K562 (cell line): ENCODE results near the gene PPP1R13B. TPM values are rescaled to one million over a fixed set of nuclear protein-coding genes. Genes with fewer than 3 reads are reported as not detected.

Experiments used
- CC2D1A ChIP-seq: fragments of 450-650 bp; IDR thresholded peaks from 2 replicates; pipeline ENCODE4 v1.6.1; 2017; ENCODE audit warnings: mild to moderate bottlenecking
- E2F6 ChIP-seq, 2 experiments: IDR thresholded peaks; 2 replicates each; pipeline ENCODE4 v1.6.1; 2011; ENCODE audit warnings: borderline replicate concordance in 1 of 2, control low read depth in 1 of 2, low read depth in 1 of 2, low read length in 1 of 2, mild to moderate bottlenecking in 1 of 2, mixed read lengths in 1 of 2, moderate library complexity in 1 of 2; ENCODE audit not compliant: insufficient read depth in 1 of 2, insufficient read length in 1 of 2, poor library complexity in 1 of 2, severe bottlenecking in 1 of 2; ENCODE audit errors: extremely low read depth in 1 of 2
- GTF2B ChIP-seq: IDR thresholded peaks from 2 replicates; pipeline ENCODE4 v1.6.1; 2011; ENCODE audit not compliant: insufficient read length; ENCODE audit errors: extremely low read depth
- MCM3 ChIP-seq: fragments of 450-650 bp; IDR thresholded peaks from 2 replicates; pipeline ENCODE4 v1.6.1; 2016
- MYNN ChIP-seq, 2 experiments: sonication (generic); formaldehyde crosslinking in 1 of 2; IDR thresholded peaks; 2 replicates each; pipeline versions ENCODE4 v1.5.0 to v1.6.1; 2016 to 2020; ENCODE audit warnings: antibody characterized with exemption in 1 of 2, missing genetic modification reagents in 1 of 2
- NFATC3 ChIP-seq: fragments of 450-650 bp; IDR thresholded peaks from 2 replicates; pipeline ENCODE4 v1.6.1; 2017; ENCODE audit warnings: mild to moderate bottlenecking
- RAD51 ChIP-seq: fragments of 450-650 bp; IDR thresholded peaks from 2 replicates; pipeline ENCODE4 v1.7.1; 2016; ENCODE audit warnings: low read depth, mild to moderate bottlenecking, borderline replicate concordance
- SNRNP70 ChIP-seq: fragments of 200-400 bp; formaldehyde crosslinking; optimal IDR thresholded peaks from 2 replicates; pipeline ENCODE3; 2017; ENCODE audit warnings: low read depth, low read length
- SRSF7 ChIP-seq: fragments of 200-400 bp; formaldehyde crosslinking; optimal IDR thresholded peaks from 2 replicates; pipeline ENCODE3; 2017; ENCODE audit warnings: mild to moderate bottlenecking, low read depth, low read length
- SUPT5H ChIP-seq: fragments of 450-650 bp; IDR thresholded peaks from 2 replicates; pipeline ENCODE4 v1.6.1; 2016
- TSHZ1 ChIP-seq: fragments of 250-450 bp; sonication (Bioruptor Pico); IDR thresholded peaks from 2 replicates; pipeline ENCODE4 v1.4.0; 2020; ENCODE audit warnings: mild to moderate bottlenecking, moderate library complexity
- WHSC1 ChIP-seq: IDR thresholded peaks from one replicate; pipeline ENCODE4 v1.6.1; 2012; ENCODE audit warnings: low read length, control low read depth, inconsistent platforms
- XRCC5 ChIP-seq: fragments of 200-400 bp; formaldehyde crosslinking; IDR thresholded peaks from 2 replicates; pipeline ENCODE4 v1.6.1; 2017; ENCODE audit warnings: low read depth, mild to moderate bottlenecking, low read length
- ZKSCAN1 ChIP-seq: fragments of 150-350 bp; IDR thresholded peaks from 2 replicates; pipeline ENCODE4 v1.6.1; 2016; ENCODE audit warnings: low read depth, low read length
- ZNF408 ChIP-seq: fragments of 250-450 bp; sonication (Bioruptor Pico); IDR thresholded peaks from 2 replicates; pipeline ENCODE4 v1.4.0; 2020; ENCODE audit warnings: low read depth, mild to moderate bottlenecking, moderate library complexity
- ZNF592 ChIP-seq: fragments of 450-650 bp; IDR thresholded peaks from 2 replicates; pipeline ENCODE4 v1.6.1; 2017; ENCODE audit warnings: antibody characterized with exemption, mild to moderate bottlenecking
- ZNF76 ChIP-seq: fragments of 250-450 bp; sonication (Bioruptor Pico); IDR thresholded peaks from 2 replicates; pipeline ENCODE4 v1.4.0; 2020; ENCODE audit warnings: mild to moderate bottlenecking, moderate library complexity, borderline replicate concordance
- ZNF766 ChIP-seq: fragments of 200-800 bp; sonication (Bioruptor generic); conservative IDR thresholded peaks from 2 replicates; pipeline ENCODE4 v1.6.1; 2016; ENCODE audit warnings: missing genetic modification characterization, missing compliant biosample characterization
- polyA plus RNA-seq, 8 experiments: library from polyadenylated mRNA; depleted of rRNA in 4 of 8; stranded (reverse) in 5 of 8; unstranded in 3 of 8; fragments of >200 nt; fragmentation: Nextera tagmentation in 2 of 8; fragmentation: Illumina TruSeq in 1 of 8; extraction: Ambion mirVana in 2 of 8; extraction: Trizol in 1 of 8; gene quantifications; 2 replicates each; pipeline versions ENCODE4 v1.2.1 to v1.2.3, GENCODE V29; 2011 to 2014; ENCODE audit warnings: inconsistent platforms in 1 of 8, missing spikeins in 1 of 8
- total RNA-seq, 7 experiments: library from RNA; depleted of rRNA in 6 of 7; stranded (reverse); fragments of >200 nt in 6 of 7; fragmentation: Illumina TruSeq in 2 of 7; extraction: Trizol in 2 of 7; gene quantifications; 2 replicates each; pipeline versions ENCODE4 v1.2.1 to v1.2.3, GENCODE V29; 2011 to 2021; ENCODE audit warnings: low replicate concordance in 1 of 7

Gene PPP1R13B
- total and polyA plus RNA-seq, 9 of the 15 experiments (the other 6 are each of a cell fraction or from before 2014, with no cell fraction given): 0.03 to 1.7 (median 0.15) TPM

DNA sequence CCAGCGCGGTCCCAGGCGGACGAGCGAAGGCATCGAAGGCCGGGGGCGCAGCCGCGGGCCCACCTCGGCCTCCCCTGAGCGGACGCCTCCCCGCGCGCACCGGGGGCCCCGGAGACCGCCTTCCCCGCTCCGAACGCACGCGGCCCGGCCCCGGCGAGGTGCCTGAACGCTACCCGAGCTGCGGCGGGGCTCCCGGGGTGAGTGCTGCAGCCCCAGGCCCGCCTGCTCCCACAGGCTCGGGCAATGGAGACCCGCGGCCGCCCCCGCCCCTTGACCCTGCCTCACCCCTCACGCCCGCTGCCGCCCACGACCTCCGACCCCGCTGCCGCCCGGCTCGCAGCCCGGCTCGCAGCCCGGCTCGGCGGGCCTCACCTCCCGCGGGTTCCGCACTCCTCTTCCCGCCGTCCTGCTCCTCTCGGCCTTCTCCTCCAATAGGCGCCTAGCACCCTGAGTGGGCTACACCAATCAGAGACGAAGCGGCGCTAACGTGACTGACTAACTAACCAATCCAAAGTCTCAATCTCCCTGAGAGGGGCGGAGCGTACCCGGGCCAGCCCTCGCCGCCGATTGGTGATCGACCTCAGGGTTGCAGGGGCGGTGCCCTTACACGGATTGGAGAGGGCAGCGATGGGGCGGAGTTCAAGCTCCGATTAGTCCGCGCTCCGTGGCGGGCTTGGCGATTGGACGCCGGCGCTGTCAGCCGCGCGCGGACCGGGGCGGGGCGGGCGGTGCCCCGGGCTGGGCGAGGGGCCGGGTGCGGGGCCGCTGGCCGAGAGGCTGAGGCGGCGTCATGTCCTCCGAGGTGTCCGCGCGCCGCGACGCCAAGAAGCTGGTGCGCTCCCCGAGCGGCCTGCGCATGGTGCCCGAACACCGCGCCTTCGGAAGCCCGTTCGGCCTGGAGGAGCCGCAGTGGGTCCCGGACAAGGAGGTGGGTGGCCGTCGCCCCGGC is 132.0 kb downstream of the PPP1R13B start, which contains the start of the genes XRCC3 and ZFYVE21 (continued):
- TF ChIP-seq SRSF7 (no peak), TSHZ1 (CRISPR knock-in tag) (no peak), E2F6 (IDR thresholded peaks at IDR 0.05; ENCODE audit: borderline replicate concordance in 1 of 2, extremely low read depth in 1 of 2, insufficient read depth in 1 of 2, insufficient read length in 1 of 2, low read depth in 1 of 2, low read length in 1 of 2, poor library complexity in 1 of 2, severe bottlenecking in 1 of 2) (peak; percentile 92 to 97), ZNF408 (CRISPR knock-in tag) (no peak), SUPT5H (peak; percentile 42; the same call in 1 of the 2 replicates), ZNF592 (peak; percentile 49), ZNF76 (CRISPR knock-in tag) (no peak), ZKSCAN1 (0 out of 2 replicates have a peak, but pooled peaks have one; percentile 8), WHSC1 (no peak), MCM3 (no peak), NFATC3 (peak; percentile 38; the same call in 1 of the 2 replicates), RAD51 (no peak), MYNN (IDR thresholded peaks at IDR 0.05) (no peak), MYNN (CRISPR knock-in tag; IDR thresholded peaks at IDR 0.05) (no peak), ZNF766 (CRISPR knock-in tag) (no peak), SNRNP70 (no peak), GTF2B (no peak), CC2D1A (no peak), XRCC5 (no peak)
